Measurements from ENCODE around the gene NUDT1. TPM values are rescaled to one million over a fixed set of nuclear protein-coding genes. Genes with fewer than 3 reads are reported as not detected.
A peak's percentile ranks its signal among the peaks of the same experiment; 100 is the strongest.

Gene NUDT1
- total RNA-seq, 1 experiment from 2014 or later: 37.8 TPM

DNA sequence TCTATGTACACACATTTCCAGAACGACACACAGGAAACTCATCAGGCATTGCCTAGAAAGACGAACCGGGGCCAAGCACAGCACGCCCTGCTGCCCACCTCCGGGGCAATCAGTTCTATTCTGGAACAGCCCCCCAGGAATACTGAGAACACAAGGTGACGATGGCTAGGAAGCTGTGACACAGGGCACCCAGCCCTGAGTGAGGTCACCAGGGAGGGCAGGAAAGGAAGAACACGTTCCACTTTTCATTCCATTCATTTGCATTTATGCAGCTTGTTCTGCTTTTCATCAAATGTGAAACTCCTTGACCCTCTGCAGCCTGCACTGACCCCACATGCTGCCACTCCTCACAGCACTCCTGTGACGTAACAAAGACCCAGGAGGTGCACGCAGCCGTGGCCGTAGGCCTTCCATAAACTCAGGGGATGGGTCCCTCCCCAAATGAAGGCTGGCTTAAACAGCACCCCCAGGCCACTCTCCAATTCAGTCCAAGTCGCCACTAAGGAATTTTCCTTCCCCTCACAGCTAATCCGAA lies 38.2 kb upstream of the NUDT1 start:
- in situ Hi-C loops (cut with HindIII; ENCODE audit: low sequenced_read_pairs): no loop called here
- DNase-seq (ENCODE audit: low spot score): no peak

GRCh38 chr7:2204446-2204845 lies 37.6 kb upstream of the NUDT1 start:
- no peak for DNase-seq (ENCODE audit: low spot score)
- in situ Hi-C loops (cut with HindIII; ENCODE audit: low sequenced_read_pairs): no loop called here

GRCh38 chr7:2205036-2205780 lies 36.8 kb upstream of the NUDT1 start:
- in situ Hi-C loops (cut with HindIII; ENCODE audit: low sequenced_read_pairs): no loop called here

GRCh38 chr7:2208712-2209111 lies 33.3 kb upstream of the NUDT1 start:
- in situ Hi-C loops (cut with HindIII; ENCODE audit: low sequenced_read_pairs): no loop called here
- no peak for DNase-seq (ENCODE audit: low spot score)

More at GRCh38 chr7:2205036-2205780, 36.8 kb upstream of the NUDT1 start:
- DNase-seq (ENCODE audit: low spot score): no peak

DNA sequence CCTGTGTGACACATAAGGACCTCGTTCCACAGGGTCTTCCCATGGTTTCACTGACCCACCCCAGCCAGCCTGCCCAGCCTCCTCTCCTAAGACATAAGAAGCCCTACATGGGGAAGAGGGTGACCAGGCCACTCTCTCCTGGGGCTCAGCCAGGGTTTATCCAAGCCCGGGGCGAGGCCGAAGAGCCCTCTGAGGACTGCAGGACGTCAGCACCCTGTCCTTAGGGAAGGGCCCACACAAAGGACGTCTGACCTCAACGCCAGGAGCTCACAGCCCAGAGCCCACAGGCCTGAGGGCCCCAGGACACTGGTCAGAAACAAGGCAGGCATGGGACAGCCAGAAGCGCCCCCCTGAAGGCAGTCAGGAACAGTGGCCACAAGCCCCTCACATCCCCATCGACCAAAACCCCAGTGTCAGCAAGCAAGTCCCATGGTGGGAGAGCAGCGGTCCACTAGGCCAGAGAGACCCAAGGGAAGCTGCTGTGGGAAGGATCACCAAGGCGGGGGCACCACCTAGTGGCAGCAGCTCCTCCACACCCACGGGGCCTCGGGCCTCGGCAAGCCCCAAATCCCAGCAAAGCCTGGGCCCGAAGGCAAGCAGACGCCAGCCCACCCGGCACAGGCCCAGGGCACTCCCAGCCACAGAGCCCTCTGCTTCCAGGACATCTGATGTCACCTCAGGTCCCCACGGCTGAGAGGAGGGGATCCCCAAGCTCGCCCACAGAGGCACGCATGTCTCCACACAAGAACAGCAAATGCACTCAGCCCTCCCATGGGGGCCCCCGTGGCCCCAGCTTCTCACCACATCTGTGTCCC lies 32.7 kb upstream of the NUDT1 start:
- DNase-seq (ENCODE audit: low spot score): peak; percentile 64
- in situ Hi-C loops (cut with HindIII; ENCODE audit: low sequenced_read_pairs): no loop called here

DNA sequence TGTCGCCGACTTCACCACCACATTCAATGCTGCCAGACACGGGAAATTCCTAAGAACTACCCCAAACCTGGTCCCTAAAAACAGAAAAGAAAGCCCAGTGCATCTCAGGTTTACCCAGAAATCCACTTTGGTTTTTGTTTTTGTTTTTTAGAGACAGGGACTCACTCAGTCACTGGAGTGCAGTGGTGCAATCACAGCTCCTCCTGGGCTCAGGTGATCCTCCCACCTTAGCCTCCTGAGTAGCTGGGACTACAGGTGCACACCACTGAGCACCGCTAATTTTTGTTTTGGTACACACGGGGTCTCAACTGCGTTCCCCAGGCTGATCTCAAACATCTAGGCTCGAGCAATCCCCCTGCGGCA lies 32.1 kb upstream of the NUDT1 start:
- in situ Hi-C loops (cut with HindIII; ENCODE audit: low sequenced_read_pairs): no loop called here
- no peak for DNase-seq (ENCODE audit: low spot score)

DNA sequence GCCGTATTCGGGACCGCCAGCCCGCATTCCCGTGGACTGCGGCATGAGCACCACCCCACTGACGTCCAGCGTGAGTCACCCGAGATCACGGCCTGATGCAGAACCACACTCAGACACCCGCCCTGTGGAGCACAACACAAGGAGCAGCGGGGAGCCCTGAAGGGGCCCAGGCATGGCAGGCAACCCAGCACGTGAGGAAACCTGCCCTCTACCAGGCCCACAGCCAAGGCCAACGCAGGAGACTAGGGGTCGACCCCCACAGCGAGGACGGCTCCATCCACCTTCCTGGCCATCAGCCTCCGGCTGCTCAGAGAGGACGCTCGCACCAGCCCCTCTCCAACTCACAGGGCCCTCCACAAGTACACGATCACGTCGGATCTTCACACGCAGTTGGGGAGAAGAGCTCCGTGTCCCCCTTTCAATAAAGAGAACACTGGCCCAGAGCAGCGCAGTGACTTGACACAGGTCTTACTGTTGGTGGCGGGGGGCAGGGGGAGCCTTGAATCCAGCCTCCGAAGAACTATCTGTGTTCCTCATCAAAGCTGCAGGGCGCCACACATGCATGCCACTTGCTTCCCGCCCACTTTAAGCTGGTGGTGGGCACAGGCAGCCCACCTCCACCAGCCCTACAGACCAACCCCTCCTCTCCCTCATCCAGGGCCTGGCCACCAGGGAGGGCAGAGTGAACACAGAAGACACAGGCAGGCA lies 31.3 kb upstream of the NUDT1 start:
- in situ Hi-C loops (cut with HindIII; ENCODE audit: low sequenced_read_pairs): no loop called here
- no peak for DNase-seq (ENCODE audit: low spot score)

GRCh38 chr7:2211259-2211880 lies 30.7 kb upstream of the NUDT1 start:
- DNase-seq (ENCODE audit: low spot score): no peak
- in situ Hi-C loops (cut with HindIII; ENCODE audit: low sequenced_read_pairs): no loop called here

DNA sequence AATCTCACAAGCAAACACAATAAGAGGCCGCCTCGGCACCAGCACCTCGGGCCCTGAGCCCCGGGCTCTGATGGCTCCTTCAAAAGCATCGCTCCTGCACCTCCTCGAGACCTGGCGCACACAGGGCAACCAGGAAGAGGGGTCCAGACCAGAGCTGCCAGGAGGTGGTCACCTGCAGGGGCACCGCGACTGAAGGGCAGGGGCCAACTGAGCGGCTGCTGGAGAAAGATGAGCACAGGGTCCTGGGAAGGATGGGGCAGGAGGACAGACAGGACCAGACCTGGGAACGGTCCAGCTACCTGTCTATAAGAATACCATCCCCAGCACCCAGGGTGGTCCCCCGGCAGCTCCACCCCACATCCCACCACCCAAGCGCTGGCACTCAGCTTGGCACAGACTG lies 30.1 kb upstream of the NUDT1 start:
- no peak for DNase-seq (ENCODE audit: low spot score)
- in situ Hi-C loops (cut with HindIII; ENCODE audit: low sequenced_read_pairs): no loop called here

DNA sequence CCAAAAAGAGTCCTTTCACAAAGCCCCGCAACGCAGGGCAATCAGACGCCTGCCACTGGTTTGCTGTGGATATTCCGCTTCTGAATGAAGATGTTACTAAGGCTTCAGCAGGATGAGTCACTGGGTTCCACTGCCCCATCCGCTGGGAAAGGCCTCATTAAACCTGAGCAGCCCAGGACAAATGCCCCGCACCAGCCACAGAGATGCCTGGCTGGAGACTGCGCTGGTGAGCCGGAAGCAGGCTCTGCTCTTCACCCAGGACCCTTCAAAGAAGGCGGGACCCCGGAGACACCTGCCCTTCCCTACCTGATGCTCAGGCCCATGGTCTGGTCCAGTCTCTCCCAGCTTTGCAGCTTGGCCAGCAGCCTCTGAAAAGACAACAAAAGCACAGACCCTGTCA lies 29.1 kb upstream of the NUDT1 start:
- in situ Hi-C loops (cut with HindIII; ENCODE audit: low sequenced_read_pairs): no loop called here
- DNase-seq (ENCODE audit: low spot score): no peak

DNA sequence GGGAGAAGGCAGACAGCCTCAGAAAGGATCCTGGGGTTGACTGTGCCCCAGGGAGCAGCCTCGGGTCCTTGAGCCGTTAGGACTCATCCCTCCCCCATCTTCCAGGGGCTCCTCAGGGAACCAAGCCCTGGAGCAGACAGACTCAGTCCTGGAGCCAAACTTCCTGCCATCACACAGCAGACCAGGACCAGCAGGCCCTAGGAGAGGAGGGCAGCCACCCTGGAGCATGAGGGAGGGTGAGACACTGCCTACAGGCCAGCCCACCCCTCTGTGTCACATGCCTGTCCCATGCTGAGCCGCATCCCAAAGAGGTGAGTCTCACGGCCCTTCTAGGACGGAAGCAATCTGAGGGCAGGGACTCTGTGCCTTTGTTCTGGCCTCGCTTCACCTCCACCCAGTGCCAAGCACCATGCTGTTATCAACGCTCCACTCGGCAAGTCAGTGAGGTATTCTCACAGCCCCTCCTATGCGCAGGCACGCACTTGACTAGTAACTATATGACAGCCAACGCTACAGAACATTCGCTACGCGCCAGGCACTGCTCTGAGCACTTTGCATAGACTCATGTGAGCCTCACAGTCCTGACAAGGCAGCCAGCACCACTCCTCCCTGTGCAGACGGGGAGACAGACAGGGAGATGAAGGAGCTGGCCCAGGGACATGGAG lies 28.3 kb upstream of the NUDT1 start:
- in situ Hi-C loops (cut with HindIII; ENCODE audit: low sequenced_read_pairs): no loop called here

GRCh38 chr7:2214636-2215035 lies 27.4 kb upstream of the NUDT1 start:
- DNase-seq (ENCODE audit: low spot score): no peak
- in situ Hi-C loops (cut with HindIII; ENCODE audit: low sequenced_read_pairs): no loop called here

More for the DNA sequence above, 28.3 kb upstream of the NUDT1 start:
- no peak for DNase-seq (ENCODE audit: low spot score)

DNA sequence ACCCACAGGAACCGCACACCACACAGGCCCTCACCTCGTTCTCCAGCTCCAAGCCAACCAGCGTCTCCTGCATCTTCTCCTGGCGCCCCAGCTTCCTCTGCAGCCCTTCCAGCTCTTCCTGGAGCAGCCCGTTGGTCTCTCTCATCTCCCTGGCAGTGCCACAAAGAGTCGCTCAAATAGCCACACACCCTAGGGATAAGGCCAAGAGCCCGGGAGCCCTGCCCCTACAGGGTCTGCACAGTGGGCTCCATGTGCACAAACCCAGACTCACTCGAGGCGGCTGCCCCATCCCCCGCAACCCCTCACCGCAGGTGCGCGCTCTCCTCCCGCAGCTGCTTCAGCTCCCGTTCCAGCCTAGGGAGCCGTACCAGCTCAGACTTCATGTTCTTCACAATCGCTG lies 26.2 kb upstream of the NUDT1 start:
- in situ Hi-C loops (cut with HindIII; ENCODE audit: low sequenced_read_pairs): no loop called here
- DNase-seq (ENCODE audit: low spot score): no peak

DNA sequence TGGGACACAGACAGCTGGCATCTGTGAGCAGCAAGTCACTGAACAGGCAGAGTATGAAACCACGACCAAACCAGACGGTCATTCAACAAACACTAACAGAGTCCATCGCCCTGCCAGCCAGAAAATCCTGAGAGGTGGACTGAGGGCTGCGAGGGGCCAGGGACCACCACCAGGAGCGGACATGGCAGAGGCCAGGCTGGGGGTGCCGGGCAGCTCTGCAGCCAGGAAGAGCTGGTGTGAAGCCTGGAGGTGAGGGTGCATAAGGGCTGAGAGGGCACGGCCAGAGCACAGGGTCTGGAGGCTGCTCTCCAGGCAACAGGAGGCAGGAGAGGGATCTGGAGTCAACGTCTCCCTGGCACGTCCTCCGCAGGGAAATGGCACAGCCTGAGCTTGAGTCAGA lies 24.8 kb upstream of the NUDT1 start:
- no peak for DNase-seq (ENCODE audit: low spot score)
- in situ Hi-C loops (cut with HindIII; ENCODE audit: low sequenced_read_pairs): no loop called here

DNA sequence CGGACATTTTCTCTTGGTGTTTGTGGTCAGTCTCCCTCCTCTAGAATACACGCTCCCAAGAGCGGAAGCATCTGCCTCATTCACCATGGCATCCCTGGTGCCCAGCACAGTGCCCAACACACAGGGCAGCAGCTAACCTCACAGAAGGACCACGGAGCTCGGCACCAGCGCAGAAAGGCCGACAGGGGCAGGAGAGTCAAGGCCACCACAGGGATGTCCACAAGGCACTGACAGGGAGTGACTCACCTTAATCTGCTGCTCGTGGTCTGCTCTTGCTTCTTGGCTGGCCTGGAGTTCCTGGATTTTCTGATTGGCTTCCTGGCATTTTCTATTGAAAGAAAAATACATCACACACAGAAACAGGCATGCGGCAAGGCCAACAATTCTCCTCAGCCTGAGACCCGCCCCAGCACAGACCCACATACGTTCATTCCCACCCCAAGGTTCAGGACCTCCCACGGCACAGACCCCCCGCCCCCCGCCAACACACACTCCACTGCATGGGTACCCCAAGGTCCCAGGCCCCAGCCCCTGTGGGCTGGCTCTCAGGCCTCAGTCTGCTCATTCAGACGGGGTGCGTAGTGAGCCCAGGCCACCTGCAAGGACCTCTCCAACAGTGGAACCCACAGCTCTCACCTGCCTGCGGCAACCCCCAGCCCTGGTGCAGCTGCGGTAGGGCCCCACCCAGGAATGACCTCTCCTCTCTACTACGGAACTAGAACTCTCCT lies 24.1 kb upstream of the NUDT1 start:
- DNase-seq (ENCODE audit: low spot score): no peak
- in situ Hi-C loops (cut with HindIII; ENCODE audit: low sequenced_read_pairs): no loop called here

GRCh38 chr7:2218444-2218785 lies 23.6 kb upstream of the NUDT1 start:
- no peak for DNase-seq (ENCODE audit: low spot score)
- in situ Hi-C loops (cut with HindIII; ENCODE audit: low sequenced_read_pairs): no loop called here

- in situ Hi-C loops (cut with HindIII; ENCODE audit: low sequenced_read_pairs): no loop called here
- DNase-seq (ENCODE audit: low spot score): no peak
These were observed 22.9 kb upstream of the NUDT1 start for GRCh38 chr7:2219136-2219535.

DNA sequence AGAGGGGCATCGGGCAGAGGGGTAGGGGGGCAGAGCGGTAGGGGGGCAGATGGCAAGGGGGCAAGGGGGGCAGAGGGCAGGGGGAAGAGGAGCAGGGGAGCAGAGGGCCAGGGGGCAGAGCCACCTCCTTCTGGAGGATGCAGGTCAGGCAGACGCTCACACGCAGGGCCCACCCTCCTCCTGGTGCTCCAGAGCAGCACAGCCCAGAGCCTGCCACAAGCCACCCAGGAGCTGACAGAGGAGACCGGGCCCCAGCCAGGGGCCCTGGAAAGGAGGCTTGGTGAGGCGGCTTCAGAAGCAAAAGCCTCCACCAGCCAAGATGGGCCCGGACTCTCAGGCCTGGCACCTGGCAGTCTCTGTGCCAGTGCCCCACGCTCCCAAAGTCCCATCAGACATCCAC lies 22.4 kb upstream of the NUDT1 start:
- in situ Hi-C loops (cut with HindIII; ENCODE audit: low sequenced_read_pairs): no loop called here
- DNase-seq (ENCODE audit: low spot score): no peak

Data from G401 (cell line).